Astrocyte of the spinal cord (primary cell): ENCODE results near the gene NTRK1.

Experiments used
- DNase-seq: peaks from one replicate; pipeline ENCODE4 v3.0.0; 2011; ENCODE audit warnings: low read depth, low spot score
- H3K4me3 ChIP-seq: 2 replicates; pipeline ENCODE4 v1.5.1; 2011; ENCODE audit warnings: low read depth, mild to moderate bottlenecking, low read length, moderate library complexity
- in situ Hi-C: cut with HindIII; loops from 2 replicates; pipeline ENCODE4 v1.10.0; 2017; ENCODE audit warnings: low sequenced_read_pairs
- TF ChIP-seq, protein P1 (sequence below): IDR thresholded peaks from 2 replicates; pipeline ENCODE4 v1.5.1; 2012; ENCODE audit warnings: low read depth, mild to moderate bottlenecking, low read length, inconsistent platforms

NTRK1 gene

DNA sequence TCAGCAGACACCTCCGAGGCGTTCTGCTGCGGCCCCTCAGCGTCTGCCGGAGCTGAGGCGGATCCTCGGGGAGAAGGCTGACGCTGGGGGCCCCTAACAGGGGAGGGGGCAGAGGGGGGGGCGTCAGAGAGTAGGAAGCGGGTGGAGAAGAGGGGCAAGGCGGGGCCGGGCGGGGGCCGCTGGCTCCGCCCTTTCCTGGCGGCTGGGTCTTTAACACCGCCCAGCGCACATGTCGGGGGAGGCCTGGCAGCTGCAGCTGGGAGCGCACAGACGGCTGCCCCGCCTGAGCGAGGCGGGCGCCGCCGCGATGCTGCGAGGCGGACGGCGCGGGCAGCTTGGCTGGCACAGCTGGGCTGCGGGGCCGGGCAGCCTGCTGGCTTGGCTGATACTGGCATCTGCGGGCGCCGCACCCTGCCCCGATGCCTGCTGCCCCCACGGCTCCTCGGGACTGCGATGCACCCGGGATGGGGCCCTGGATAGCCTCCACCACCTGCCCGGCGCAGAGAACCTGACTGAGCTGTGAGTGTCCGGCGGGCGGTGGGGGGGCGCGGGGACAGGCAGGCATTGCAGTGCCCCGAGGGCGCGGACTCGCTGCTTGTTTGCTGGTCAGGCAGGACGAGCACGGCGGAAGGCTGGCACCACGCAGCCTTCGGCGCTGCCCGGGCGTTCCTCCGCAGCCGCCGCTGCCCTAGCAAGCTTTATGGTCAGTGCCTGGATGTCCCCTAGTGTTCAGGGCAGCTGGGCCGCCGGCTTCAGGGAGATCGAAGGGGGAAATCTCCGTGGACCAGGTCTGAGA lies at the start of gene NTRK1:
Gene NTRK1, plus strand, starts transcription at position 238 of the 796 bp plus-strand sequence. Its CDS starts 70 bp downstream, at position 308.
- TF ChIP-seq, protein P1, sequence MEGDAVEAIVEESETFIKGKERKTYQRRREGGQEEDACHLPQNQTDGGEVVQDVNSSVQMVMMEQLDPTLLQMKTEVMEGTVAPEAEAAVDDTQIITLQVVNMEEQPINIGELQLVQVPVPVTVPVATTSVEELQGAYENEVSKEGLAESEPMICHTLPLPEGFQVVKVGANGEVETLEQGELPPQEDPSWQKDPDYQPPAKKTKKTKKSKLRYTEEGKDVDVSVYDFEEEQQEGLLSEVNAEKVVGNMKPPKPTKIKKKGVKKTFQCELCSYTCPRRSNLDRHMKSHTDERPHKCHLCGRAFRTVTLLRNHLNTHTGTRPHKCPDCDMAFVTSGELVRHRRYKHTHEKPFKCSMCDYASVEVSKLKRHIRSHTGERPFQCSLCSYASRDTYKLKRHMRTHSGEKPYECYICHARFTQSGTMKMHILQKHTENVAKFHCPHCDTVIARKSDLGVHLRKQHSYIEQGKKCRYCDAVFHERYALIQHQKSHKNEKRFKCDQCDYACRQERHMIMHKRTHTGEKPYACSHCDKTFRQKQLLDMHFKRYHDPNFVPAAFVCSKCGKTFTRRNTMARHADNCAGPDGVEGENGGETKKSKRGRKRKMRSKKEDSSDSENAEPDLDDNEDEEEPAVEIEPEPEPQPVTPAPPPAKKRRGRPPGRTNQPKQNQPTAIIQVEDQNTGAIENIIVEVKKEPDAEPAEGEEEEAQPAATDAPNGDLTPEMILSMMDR: no peak
- no peak for DNase-seq
- in situ Hi-C loops: no loop called here
- peak within 1 kb of the TSS; percentile 23 for H3K4me3 ChIP-seq

DNA sequence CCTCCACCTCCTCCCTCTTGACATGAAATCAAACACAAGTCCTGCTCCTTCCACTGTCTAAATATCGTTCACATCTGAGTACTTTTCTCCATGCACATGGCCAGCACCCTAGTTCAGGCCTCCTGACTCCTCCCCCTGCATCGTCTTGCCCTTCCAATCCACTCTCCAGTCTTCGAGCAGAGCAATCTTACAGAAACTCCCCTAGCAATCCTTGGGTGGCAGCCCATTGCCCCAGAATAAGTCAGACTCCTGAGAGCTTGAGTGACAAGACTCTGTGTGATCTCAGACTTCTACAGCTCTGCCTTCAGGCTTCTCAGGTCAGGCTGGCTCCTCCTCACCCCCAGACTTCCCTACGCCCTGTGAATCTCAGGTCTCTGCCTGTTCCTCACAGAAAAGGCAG lies 49.5 kb upstream of the NTRK1 start:
- no peak for DNase-seq
- in situ Hi-C loops: no loop called here
- TF ChIP-seq, protein P1: no peak
- no peak overlapping the region for H3K4me3 ChIP-seq

DNA sequence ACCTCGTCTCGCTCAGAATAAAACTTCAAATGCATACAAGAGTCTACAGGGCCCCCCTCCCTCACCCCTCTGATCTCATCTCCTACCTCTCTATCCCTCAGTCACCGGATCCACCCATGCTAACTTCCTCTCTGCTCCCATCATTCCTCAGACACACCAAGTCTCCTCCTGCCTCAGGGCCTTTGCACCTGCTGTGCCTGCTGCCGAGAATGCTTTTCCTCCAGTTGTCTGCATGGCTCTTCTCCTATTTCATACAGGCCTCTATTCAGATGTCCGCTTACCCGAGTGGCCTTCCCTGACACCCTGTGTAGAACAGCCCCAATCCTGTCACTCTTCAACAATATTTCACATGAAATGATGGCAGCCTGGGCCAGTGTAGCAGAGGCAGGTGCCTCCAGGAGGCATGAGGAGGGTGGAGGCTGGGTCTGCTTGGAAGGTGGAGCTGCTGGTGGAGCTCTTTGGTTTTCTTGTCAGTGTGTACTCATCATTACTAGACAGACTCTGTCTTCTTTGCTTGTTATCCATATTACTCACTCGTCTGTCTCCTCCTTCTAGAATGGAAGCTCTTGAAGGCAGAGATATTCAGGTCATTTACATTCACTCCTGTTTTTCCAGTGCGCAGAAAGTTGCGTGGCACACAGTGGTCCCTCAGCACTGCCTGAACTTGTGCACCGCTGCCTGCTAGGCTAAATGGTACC lies 48.2 kb upstream of the NTRK1 start:
- no peak overlapping the region for H3K4me3 ChIP-seq
- TF ChIP-seq, protein P1: no peak
- in situ Hi-C loops: no loop called here
- no peak for DNase-seq

DNA sequence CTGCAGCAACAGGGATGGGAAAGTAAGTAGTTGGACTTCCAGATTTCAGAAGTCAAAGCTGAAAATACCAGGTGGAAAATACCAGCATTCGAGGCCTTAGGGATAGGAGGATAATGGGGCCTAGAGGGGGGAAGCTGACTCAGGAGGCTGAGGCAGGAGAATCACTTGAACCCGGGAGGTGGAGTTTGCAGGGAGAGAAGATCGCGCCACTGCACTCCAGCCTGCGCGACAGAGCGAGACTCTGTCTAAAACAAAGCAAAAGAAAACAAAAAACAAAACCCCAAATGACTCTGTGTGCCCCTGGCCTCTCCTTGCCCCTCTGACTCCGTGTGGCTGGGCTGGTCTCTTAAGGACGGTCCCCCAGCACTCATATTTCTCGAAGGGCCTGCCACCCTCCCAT lies 47.4 kb upstream of the NTRK1 start:
- DNase-seq: no peak
- TF ChIP-seq, protein P1: no peak
- no peak overlapping the region for H3K4me3 ChIP-seq
- in situ Hi-C loops: no loop called here

DNA sequence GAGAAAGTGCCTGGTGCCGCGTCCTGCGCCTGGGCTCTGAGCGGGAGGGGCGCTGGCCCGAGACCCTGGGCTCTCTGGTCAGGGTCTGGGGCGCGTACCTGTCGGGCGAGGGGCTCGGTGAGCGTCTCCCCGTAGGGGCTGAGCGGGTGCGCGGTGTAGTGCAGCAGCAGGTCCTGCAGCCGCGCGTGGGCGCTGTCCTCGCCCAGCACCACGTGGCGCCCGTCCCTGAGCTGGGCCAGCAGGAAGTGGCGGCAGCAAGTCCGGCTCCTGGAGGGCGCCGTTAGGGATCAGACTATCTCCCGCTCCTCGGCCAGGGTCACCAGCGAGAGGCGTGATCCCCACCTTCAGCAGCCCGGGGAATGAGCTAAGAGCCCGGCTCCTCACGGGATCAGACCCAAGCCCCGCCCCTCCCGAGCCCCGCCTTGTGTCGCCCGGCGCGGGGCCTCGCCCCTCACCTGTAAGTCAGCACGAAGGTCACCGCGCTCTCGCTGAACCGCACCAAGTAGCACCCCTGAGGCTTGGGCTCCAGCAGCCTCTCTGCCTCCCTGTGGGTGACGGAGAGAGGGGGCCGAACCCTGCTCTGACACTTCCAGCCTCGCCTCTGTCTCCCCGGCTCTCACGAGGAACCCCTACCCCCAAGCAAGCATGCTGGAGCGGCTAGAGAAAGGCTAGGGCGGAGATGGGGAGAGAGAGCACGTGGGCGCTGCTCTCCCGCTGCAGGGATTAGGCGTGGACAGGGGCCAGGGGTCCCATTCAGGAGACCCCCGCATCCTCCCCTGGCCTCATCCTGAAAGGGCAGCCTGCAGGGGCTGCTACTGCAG lies 46.7 kb upstream of the NTRK1 start:
- TF ChIP-seq, protein P1: peak; percentile 67
- no peak for DNase-seq
- in situ Hi-C loops: no loop called here
- H3K4me3 ChIP-seq: no peak overlapping the region

DNA sequence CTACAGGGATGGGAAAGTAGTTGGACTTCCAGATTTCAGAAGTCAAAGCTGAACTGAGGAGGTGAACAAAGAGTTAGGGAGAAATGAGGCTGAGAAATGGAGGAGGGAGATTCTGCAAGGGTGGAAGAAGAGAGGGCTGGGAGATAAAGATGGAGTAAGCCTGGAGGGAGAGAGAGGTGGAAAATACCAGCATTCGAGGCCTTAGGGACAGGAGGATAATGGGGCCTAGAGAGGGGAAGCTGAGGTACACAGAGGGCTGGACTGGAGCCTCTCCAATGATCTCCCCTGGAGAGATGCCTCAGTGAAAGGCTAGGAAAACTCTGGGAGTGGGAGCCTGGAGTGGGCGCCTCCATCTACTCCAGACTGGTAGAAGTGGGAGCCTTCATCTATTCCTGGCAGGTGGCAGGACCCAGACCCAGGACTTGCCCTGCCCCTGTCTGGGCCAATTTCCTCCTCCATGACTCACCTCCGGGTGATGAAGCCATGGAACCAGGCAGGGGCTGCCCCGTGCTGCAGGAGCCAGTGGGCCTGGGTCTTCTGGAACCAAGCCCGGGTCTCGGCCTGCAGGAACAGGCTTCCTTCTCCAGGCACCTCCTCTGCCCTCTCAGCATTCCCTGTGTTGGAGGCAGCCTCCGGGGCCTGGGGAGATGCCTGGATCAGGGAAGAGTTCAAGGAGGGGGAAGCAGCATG lies 45.9 kb upstream of the NTRK1 start:
- H3K4me3 ChIP-seq: no peak overlapping the region
- TF ChIP-seq, protein P1: no peak
- no peak for DNase-seq
- in situ Hi-C loops: no loop called here
